Mammary epithelial cell (primary cell): ENCODE results near the gene S100A12.

Source experiments
- EZH2 ChIP-seq: IDR thresholded peaks from 2 replicates; pipeline ENCODE4 v1.6.1; 2012; ENCODE audit warnings: low read length, inconsistent platforms, borderline replicate concordance
- TF ChIP-seq, protein P1 (sequence below), 2 donors: IDR thresholded peaks in 1 of 2; conservative IDR thresholded peaks in 1 of 2; 2 replicates each; pipeline ENCODE4 v1.5.1; 2011 to 2012; ENCODE audit warnings: inconsistent platforms in 2 of 2, low read length in 2 of 2, mild to moderate bottlenecking in 2 of 2, control low read depth in 1 of 2, low read depth in 1 of 2; ENCODE audit not compliant: insufficient read depth in 1 of 2; ENCODE audit errors: extremely low read depth in 1 of 2

DNA sequence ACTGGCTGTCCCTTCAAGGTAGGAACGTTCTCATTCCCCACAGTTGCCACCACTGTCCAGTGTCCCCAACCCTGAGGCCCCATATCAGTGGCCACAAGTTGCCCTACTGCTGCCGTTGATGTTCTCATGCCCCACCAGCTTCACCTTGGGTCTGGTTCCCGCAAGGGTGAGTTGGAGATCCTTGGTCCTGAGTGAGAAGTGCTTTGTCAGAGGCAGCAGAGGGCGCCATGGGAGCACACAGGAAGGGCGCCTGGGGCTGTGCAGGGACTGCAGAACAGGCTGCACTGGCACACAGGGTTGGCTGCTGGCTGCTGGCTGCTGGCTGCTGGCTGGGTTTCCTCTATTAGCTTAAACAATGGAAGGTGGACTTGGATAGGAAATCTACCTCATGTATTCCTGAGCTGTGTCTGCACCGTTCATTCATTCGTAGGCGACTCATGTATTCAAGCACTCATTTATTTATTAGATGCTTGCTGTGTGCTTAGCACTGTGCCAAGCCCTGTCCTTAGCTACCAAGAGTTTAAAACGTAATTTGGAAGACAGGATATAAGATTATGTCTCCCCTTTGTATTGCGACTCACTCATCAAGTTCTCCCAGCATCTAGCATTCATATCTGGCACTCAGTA, 19.9 kb downstream of the S100A12 start:
- TF ChIP-seq, protein P1, sequence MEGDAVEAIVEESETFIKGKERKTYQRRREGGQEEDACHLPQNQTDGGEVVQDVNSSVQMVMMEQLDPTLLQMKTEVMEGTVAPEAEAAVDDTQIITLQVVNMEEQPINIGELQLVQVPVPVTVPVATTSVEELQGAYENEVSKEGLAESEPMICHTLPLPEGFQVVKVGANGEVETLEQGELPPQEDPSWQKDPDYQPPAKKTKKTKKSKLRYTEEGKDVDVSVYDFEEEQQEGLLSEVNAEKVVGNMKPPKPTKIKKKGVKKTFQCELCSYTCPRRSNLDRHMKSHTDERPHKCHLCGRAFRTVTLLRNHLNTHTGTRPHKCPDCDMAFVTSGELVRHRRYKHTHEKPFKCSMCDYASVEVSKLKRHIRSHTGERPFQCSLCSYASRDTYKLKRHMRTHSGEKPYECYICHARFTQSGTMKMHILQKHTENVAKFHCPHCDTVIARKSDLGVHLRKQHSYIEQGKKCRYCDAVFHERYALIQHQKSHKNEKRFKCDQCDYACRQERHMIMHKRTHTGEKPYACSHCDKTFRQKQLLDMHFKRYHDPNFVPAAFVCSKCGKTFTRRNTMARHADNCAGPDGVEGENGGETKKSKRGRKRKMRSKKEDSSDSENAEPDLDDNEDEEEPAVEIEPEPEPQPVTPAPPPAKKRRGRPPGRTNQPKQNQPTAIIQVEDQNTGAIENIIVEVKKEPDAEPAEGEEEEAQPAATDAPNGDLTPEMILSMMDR (conservative IDR thresholded peaks at IDR 0.05 in 1 of 2, IDR thresholded peaks at IDR 0.05 in 1 of 2; ENCODE audit: extremely low read depth in 1 of 2, insufficient read depth in 1 of 2, low read depth in 1 of 2, low read length in 2 of 2), result peak; percentile 79 to 95
- no peak for TF ChIP-seq EZH2
